ENCODE results near the gene EIF3D.
"Not testable (repeated sequence)": the region's sequence is repeated elsewhere in the genome, so short reads cannot be mapped to it uniquely, and the experiment has no call there.

Gene EIF3D

GRCh38 chr22:36549033-36549432 lies 20.1 kb upstream of the EIF3D start:
- DNase-seq = no peak

- DNase-seq = no peak
These were observed 19.6 kb upstream of the EIF3D start for GRCh38 chr22:36548606-36549005.

DNA sequence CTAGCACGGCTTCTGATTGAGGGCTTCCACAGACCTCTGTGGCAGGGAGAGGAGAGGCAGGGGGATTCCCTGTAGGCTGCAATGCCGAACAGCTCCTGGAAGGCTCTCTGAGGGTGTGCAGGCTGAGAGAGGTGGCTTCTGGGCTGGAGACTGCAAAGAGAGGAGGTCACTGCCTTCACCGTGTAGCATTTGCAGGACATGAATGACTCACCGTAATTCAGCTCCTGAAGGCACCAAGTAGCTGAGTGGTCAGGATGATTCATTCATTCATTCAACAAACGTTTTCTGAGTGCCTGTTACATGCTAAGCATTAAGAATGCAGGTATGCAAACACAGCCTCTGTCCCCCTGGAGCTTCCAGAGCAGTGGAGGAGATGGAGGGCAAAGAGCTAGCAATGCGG lies 18.0 kb upstream of the EIF3D start:
- DNase-seq = no peak

GRCh38 chr22:36546092-36546804 lies 17.3 kb upstream of the EIF3D start:
- peak; percentile 54 for DNase-seq

DNA sequence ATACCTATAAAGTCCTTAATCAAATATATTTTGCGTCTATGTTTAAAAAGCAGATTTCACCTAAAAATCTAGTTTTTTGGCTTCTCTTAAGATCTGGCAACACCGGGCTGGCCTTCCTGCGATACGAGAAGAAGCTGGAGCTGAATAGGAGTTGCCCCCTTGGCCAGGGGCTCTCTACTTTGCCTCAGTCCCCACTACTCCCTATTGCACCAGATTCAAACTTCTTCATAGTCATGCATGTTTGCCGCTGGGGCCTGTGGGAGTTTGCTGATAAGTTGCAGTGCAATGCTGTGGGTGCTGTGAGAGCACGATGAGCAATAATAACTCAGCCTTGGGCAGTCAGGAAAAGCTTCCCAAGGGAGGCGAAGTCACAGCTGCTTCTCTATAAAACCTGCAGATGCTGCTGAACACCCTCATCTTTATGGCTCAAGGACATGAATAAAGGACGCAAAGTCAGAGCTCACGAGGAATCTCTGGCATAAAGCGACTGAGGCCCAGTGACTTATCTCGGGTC lies 15.2 kb upstream of the EIF3D start:
- DNase-seq = no peak

- DNase-seq = no peak
These were observed 13.0 kb upstream of the EIF3D start for GRCh38 chr22:36541831-36542411.

GRCh38 chr22:36540867-36541642 lies 12.1 kb upstream of the EIF3D start:
- no peak for DNase-seq

DNA sequence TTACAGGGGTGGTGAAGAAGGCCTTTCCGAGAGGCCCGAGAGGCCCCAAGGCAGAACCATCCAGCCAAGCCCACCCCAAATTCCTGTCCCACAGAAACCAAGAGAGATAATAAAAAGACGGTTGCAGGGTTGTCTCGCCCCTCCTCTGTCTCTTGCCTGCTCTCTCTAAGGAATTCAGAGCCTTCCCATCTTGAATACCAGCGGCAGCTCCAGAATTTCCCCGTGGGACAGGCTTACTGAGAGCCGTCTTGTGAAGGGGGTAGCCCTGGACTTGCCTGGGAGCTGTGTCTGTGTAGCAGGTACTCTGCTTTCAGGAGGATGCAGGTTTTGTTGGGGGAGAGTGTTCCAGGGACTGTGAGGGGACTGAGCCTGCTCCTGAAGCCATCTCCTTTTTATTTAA lies 9.6 kb upstream of the EIF3D start:
- no peak for DNase-seq

DNA sequence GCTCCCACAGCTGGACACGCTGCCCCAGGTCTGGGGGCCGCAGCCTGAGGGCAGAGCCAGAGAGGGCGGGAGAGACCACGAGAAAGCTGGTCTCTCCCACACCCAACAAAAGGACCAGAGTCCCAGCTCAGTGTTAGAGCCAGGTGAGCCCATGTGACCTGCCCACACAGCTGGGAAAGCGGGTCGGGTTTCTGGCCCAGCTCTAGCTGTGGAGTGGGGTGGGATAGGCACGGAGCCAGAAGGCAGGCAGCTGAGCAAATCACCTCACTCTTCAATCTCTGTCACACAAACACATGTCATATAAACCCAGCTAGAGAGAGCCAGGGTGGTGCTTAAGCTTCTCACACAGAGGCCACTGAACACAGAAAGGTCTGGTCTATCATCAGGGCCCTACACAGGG lies 7.8 kb upstream of the EIF3D start:
- DNase-seq = peak; percentile 58

DNA sequence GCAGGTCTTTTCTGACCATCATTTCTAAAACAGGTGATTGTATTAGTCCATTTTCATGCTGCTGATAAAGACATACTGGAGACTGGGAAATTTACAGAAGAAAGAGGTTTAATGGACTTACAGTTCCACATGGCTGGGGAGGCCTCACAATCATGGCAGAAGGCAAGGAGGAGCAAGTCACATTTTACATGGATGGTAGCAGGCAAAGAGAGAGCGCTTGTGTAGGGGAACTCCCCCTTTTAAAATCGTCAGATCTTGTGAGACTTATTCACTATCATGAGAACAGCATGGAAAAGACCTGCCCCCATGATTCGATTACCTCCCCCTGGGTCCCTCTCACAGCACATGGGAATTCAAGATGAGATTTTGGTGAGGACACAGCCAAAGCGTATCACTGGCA lies 4.4 kb upstream of the EIF3D start:
- DNase-seq = not testable (repeated sequence)

DNA sequence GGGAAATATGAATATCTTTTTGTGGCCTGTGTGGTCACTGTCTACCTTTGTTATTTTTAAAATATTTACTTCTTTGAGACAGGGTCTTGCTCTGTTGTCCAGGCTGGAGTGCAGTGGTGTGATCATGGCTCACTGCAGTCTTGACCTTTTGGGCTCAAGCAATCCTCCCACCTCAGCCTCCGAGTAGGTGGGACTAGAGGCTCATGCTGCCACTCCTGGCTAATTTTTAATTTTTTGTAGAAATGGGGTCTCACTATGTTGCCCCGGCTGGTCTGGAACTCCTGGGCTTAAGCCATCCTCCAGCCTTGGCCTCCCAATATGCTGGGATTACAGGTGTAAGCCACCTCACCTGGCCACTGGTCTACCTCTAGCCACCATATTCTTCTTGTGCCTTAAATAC lies 3.5 kb upstream of the EIF3D start:
- DNase-seq = no peak

DNA sequence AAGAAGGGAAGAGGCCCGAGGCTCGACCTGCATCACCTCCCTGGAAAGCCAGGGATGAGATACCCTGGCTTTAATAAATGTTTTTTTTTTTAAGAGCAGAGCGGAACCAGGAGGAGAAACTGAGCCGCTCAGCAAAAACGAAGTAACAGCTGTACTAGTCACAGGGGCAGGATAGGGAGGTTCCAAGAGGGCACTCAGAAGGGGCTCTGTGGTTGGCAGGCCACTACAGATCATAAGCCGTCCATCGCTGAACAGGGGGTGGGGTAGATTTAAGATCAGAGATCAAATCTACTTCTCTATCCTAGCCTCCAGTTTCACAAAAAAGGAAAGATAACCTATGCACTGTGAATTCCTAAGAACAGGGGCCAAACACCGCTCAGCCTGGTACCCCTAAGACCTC lies 625 bp downstream of the EIF3D start:
- no peak for DNase-seq

DNA sequence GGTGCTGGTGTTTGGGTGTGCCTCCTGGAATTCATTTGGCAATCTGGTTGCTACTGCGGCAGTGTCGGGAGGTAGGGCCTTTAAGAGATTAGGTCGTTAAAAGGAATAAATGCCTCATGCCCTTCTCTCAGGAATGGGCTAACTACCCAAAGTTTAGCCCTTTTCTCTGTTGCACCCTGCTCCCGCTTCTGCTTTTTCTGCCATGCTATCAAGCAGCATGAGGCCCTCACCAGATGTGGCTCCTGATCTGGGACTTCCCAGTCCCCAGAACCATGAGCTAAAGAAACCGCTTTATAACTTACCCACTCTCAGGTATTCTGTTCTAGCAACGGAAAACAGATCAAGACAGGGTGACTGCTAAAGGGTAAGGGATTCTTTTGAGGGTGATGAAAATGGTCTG lies 6.3 kb downstream of the EIF3D start:
- no peak for DNase-seq

- no peak for DNase-seq
These were observed 8.5 kb downstream of the EIF3D start for GRCh38 chr22:36520423-36520822.

DNA sequence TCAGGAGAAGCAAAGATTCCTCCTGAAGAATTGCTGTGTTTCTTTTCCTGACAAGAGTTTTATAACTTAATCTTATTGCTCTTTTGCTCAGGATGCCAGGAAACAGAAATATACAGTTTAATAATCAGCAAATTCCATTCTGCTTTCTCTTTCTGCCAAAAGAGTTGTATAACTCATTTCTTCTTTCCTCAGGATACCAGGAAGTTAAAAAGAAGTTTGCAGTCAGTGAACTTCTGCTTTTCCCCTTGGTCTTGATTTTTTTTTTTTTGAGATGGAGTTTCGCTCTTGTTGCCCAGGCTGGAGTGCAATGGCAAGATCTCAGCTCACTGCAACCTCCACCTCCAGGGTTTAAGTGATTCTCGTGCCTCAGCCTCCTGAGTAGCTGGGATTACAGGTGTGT lies 9.1 kb downstream of the EIF3D start:
- DNase-seq = not testable (repeated sequence)

- DNase-seq = no peak
These were observed 14.2 kb downstream of the EIF3D start for GRCh38 chr22:36514766-36515165.

DNA sequence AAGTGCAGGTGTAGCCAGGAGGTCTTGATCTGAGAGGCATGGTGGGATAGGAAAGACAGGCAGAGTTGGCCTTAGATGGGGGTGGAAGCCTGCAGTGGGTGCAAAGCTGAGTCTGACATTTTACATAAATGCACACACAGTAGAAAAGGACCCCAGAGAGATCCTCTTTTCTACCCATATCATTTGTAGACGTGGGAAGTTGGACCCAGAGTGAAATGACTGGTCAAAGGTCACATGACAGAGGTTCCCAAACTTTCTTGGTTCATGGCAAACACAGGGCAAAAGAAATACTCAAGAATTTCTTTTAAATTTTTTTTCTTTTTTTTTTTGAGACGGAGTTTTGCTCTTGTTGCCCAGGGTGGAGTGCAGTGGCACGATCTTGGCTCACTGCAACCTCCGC lies 16.0 kb downstream of the EIF3D start:
- DNase-seq = no peak

- DNase-seq = no peak
These were observed 16.6 kb downstream of the EIF3D start for GRCh38 chr22:36512333-36512732.

DNA sequence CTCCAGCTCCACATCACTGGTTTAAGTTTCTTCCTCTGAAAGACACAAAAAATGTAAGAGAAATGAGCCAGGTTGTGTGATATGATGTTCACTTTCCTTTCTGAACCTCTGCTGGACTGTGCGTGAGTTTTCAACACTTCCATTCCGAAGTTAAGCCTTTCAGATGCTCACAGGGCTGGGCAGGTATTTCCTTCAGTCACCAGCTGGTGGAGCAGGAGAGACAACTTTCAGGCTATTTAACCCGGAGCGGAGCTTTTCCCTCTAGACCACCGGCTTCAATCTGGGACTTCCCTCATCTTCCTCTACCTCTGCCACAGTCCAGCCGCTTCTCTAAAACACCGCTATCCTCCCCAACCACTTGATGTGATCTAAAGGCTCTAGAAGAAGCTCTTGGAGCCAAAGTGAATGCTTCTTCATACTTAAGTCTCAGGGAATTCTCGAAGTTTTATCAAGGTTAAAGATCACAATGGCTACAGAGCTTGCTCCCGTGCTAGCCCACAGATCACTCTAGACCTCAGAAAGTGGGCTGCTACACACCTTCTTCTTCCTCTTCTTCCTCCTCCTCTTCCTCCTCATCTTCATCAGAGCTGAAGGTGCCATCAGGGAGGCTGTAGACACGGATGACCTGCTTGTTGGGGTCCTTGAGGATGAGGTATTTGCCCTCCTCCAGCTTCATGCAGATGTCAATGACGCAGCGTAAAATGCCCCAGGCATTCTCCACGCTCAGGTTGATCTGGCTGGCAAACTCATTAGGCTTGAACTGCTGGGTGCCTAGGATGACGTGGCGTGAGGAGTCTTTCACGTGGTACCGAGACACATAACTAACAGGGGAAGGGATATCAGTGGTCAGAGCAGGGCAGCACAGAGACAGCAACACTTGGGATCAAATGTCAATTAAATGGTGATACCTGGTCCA lies 17.7 kb downstream of the EIF3D start:
- DNase-seq = peak; percentile 38

GRCh38 chr22:36510384-36510783 lies 18.6 kb downstream of the EIF3D start:
- no peak for DNase-seq

GRCh38 chr22:36507518-36508010 lies 21.4 kb downstream of the EIF3D start:
- no peak for DNase-seq

DNA sequence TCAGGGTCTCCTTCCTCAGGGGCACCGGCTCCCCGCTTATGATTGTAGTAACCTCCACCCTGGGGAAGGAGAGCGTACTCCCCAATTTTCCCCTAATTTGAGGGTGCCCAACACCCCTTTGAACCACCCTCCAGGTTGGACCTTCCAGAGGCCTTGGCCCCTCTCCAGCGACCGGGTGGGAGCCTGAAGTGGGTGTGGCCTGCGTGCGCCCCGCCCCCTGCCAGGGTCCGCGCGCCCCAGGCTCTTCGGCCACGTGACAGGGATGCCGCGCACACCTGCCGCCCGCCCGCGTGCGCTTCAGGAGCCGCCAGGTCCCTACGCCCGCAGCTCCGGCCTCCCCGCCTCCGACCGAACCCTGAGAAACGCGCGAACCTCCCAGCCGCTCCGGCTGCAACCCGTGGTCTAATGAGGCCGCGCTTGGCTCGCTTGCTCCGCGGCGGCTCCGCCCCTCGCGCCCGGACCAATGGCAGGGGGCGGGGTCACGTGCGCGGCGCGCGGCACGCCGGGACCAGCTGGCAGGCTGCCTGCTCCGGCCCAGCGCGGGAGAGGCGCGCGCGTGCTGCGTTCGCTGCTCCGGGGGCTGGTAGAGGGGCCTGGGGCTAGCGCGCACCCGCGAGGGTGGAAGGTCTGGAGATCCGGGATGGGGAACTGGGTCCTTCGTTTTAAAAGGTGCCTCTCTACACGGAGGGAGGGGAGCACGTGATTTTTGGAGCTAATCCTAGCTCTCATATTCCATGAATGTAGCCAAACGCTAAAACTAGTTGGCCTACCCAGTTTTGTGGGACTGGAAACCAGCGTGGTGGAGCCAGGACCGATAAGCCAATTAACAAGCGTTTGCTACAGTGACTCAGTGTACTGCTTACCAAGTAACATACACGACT lies 22.1 kb downstream of the EIF3D start, which contains the start of gene FOXRED2:
TSS of gene FOXRED2 (minus strand) at position 404 of the 881 bp plus-strand sequence. CDS start 618 bp downstream, outside the sequence.
- peak; percentile 92 for DNase-seq

Data from NCI-H2171 (cell line).